Neural cell (in vitro differentiated cells): ENCODE measurements around the gene RPA3. TPM values are rescaled to one million over a fixed set of nuclear protein-coding genes. Genes with fewer than 3 reads are reported as not detected.

Source experiments
- H2AFZ ChIP-seq: fragments of 200-600, 300-800 bp; sonication (generic), shearing (Covaris generic); 2 replicates; pipeline ENCODE4 v1.6.0; 2014; ENCODE audit warnings: low read depth, mild to moderate bottlenecking, antibody characterized with exemption, low read length, moderate library complexity
- H3F3A ChIP-seq: fragments of 200-600 bp; shearing (Covaris generic); 2 replicates; pipeline ENCODE4 v1.6.1; 2016; ENCODE audit warnings: mild to moderate bottlenecking, moderate library complexity, mixed read lengths, antibody characterized with exemption, low read length; ENCODE audit not compliant: insufficient read depth, poor library complexity, severe bottlenecking
- H3K27ac ChIP-seq: fragments of 200-600, 300-800 bp; sonication (generic), shearing (Covaris generic); 2 replicates; pipeline ENCODE4 v1.5.1; 2014; ENCODE audit warnings: mild to moderate bottlenecking, low read length, moderate library complexity
- H3K27me3 ChIP-seq: fragments of 300-800, 200-600 bp; sonication (generic), shearing (Covaris generic); 2 replicates; pipeline ENCODE4 v1.6.0; 2014; ENCODE audit warnings: mild to moderate bottlenecking, low read depth, low read length, moderate library complexity; ENCODE audit not compliant: insufficient read depth
- H3K36me3 ChIP-seq: fragments of 300-800, 200-600 bp; sonication (generic), shearing (Covaris generic); 2 replicates; pipeline ENCODE4 v1.5.1; 2014; ENCODE audit warnings: mild to moderate bottlenecking, antibody characterized with exemption, low read length, moderate library complexity; ENCODE audit not compliant: insufficient read depth
- H3K4me2 ChIP-seq: fragments of 300-800, 200-600 bp; sonication (generic), shearing (Covaris generic); 2 replicates; pipeline ENCODE4 v1.6.0; 2014; ENCODE audit warnings: mild to moderate bottlenecking, low read length
- H3K4me3 ChIP-seq: fragments of 300-800, 200-600 bp; sonication (generic), shearing (Covaris generic); 2 replicates; pipeline ENCODE4 v1.5.1; 2014; ENCODE audit warnings: mild to moderate bottlenecking, low read length, moderate library complexity
- H3K79me2 ChIP-seq: fragments of 200-600 bp; shearing (Covaris generic); replicated peaks from 2 replicates; pipeline ENCODE4 v1.6.0; 2014; ENCODE audit warnings: mild to moderate bottlenecking, low read length, moderate library complexity; ENCODE audit not compliant: insufficient read depth
- H3K9ac ChIP-seq: fragments of 300-800, 200-600 bp; sonication (generic), shearing (Covaris generic); 2 replicates; pipeline ENCODE4 v1.6.1; 2016; ENCODE audit warnings: mild to moderate bottlenecking, low read length, mixed read lengths
- H3K9me2 ChIP-seq: fragments of 200-600 bp; shearing (Covaris generic); 2 replicates; pipeline ENCODE4 v1.6.1; 2016; ENCODE audit warnings: mild to moderate bottlenecking, low read length, mixed read lengths; ENCODE audit not compliant: insufficient read depth
- H3K9me3 ChIP-seq: fragments of 200-600, 300-800 bp; sonication (generic), shearing (Covaris generic); 2 replicates; pipeline ENCODE4 v1.6.1; 2016; ENCODE audit warnings: mild to moderate bottlenecking, mixed run types, low read length, moderate library complexity, mixed read lengths
- H4K20me1 ChIP-seq: fragments of 200-600 bp; shearing (Covaris generic); 2 replicates; pipeline ENCODE4 v1.6.1; 2016; ENCODE audit warnings: mild to moderate bottlenecking, mixed run types; ENCODE audit not compliant: insufficient read depth
- CTCF ChIP-seq: fragments of 450-650 bp; IDR thresholded peaks from 2 replicates; pipeline ENCODE4 v1.5.1; 2014; ENCODE audit warnings: antibody characterized with exemption, mild to moderate bottlenecking, moderate library complexity; ENCODE audit not compliant: poor library complexity, severe bottlenecking
- EP300 ChIP-seq: fragments of 450-650 bp; conservative IDR thresholded peaks from 2 replicates; pipeline ENCODE4 v1.6.1; 2014; ENCODE audit warnings: antibody characterized with exemption, mild to moderate bottlenecking, moderate library complexity; ENCODE audit not compliant: poor library complexity, severe bottlenecking
- EZH2 ChIP-seq: fragments of 200-600, 300-800 bp; shearing (Covaris generic), sonication (generic); IDR thresholded peaks from 2 replicates; pipeline ENCODE4 v1.6.1; 2014; ENCODE audit warnings: antibody characterized with exemption, low read length, borderline replicate concordance, mild to moderate bottlenecking; ENCODE audit not compliant: insufficient read depth, poor library complexity, severe bottlenecking
- MXI1 ChIP-seq: fragments of 450-650 bp; conservative IDR thresholded peaks from 2 replicates; pipeline ENCODE4 v1.6.1; 2014; ENCODE audit warnings: antibody characterized with exemption, mild to moderate bottlenecking; ENCODE audit not compliant: poor library complexity, severe bottlenecking
- POLR2AphosphoS5 ChIP-seq: IDR thresholded peaks from 2 replicates; pipeline ENCODE4 v1.6.1; 2012
- RAD21 ChIP-seq: fragments of 450-650 bp; conservative IDR thresholded peaks from 2 replicates; pipeline ENCODE4 v1.6.1; 2014; ENCODE audit warnings: antibody characterized with exemption, mild to moderate bottlenecking, moderate library complexity
- SMC3 ChIP-seq: fragments of 450-650 bp; conservative IDR thresholded peaks from 2 replicates; pipeline ENCODE4 v1.6.1; 2014; ENCODE audit warnings: antibody characterized with exemption, mild to moderate bottlenecking, moderate library complexity; ENCODE audit not compliant: poor library complexity
- TAF1 ChIP-seq: IDR thresholded peaks from 2 replicates; pipeline ENCODE4 v1.6.1; 2012; ENCODE audit warnings: low read depth
- polyA plus RNA-seq: library from polyadenylated mRNA; depleted of rRNA; stranded (reverse); fragments of >200 nt; gene quantifications from 2 replicates; pipeline ENCODE4 v1.2.3, GENCODE V29; 2014
- TF ChIP-seq, protein P1 (sequence below): IDR thresholded peaks from 2 replicates; pipeline ENCODE4 v1.6.1; 2012; ENCODE audit warnings: borderline replicate concordance

RPA3 gene
- polyA plus RNA-seq, 1 donor from 2014 or later = 50.1 TPM

- H3K27ac ChIP-seq = no peak overlapping the region
- peaks cover 6% of the 10 kb centered on the region for H3F3A ChIP-seq
- H3K79me2 ChIP-seq = no peaks in the 10 kb centered on the region
- H3K36me3 ChIP-seq = no peaks in the 10 kb centered on the region
- no peaks in the 10 kb centered on the region for H3K9me3 ChIP-seq
- H3K9me2 ChIP-seq = no peaks in the 10 kb centered on the region
- H3K4me3 ChIP-seq = no peak overlapping the region
- no peak for TF ChIP-seq EZH2
- TF ChIP-seq CTCF = no peak
- no peak for TF ChIP-seq TAF1
- TF ChIP-seq, protein P1, sequence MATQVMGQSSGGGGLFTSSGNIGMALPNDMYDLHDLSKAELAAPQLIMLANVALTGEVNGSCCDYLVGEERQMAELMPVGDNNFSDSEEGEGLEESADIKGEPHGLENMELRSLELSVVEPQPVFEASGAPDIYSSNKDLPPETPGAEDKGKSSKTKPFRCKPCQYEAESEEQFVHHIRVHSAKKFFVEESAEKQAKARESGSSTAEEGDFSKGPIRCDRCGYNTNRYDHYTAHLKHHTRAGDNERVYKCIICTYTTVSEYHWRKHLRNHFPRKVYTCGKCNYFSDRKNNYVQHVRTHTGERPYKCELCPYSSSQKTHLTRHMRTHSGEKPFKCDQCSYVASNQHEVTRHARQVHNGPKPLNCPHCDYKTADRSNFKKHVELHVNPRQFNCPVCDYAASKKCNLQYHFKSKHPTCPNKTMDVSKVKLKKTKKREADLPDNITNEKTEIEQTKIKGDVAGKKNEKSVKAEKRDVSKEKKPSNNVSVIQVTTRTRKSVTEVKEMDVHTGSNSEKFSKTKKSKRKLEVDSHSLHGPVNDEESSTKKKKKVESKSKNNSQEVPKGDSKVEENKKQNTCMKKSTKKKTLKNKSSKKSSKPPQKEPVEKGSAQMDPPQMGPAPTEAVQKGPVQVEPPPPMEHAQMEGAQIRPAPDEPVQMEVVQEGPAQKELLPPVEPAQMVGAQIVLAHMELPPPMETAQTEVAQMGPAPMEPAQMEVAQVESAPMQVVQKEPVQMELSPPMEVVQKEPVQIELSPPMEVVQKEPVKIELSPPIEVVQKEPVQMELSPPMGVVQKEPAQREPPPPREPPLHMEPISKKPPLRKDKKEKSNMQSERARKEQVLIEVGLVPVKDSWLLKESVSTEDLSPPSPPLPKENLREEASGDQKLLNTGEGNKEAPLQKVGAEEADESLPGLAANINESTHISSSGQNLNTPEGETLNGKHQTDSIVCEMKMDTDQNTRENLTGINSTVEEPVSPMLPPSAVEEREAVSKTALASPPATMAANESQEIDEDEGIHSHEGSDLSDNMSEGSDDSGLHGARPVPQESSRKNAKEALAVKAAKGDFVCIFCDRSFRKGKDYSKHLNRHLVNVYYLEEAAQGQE = no peak
- no peak for TF ChIP-seq SMC3
- no peak for TF ChIP-seq EP300
- TF ChIP-seq RAD21 = no peak
- TF ChIP-seq POLR2AphosphoS5 = no peak
- H2AFZ ChIP-seq = no peak overlapping the region
- no peaks in the 10 kb centered on the region for H3K27me3 ChIP-seq
- H4K20me1 ChIP-seq = no peaks in the 10 kb centered on the region
- no peak overlapping the region for H3K9ac ChIP-seq
- no peak overlapping the region for H3K4me2 ChIP-seq
These were observed 21.0 kb upstream of the RPA3 start for GRCh38 chr7:7739204-7740036.

- Histone ChIP-seq H4K20me1 (no peaks in the 10 kb centered on the region), H3K79me2 (no peaks in the 10 kb centered on the region), H3K27me3 (no peaks in the 10 kb centered on the region), H3K4me3 (no peak overlapping the region), H3F3A (peaks cover 6% of the 10 kb centered on the region), H3K27ac (no peak overlapping the region), H3K9me2 (no peaks in the 10 kb centered on the region), H3K9me3 (no peaks in the 10 kb centered on the region), H3K4me2 (no peak overlapping the region), H3K36me3 (no peaks in the 10 kb centered on the region), H2AFZ (no peak overlapping the region), H3K9ac (no peak overlapping the region)
- no peak for TF ChIP-seq RAD21
- no peak for TF ChIP-seq POLR2AphosphoS5
- TF ChIP-seq EZH2 = no peak
- no peak for TF ChIP-seq CTCF
- TF ChIP-seq MXI1 = no peak
- TF ChIP-seq, protein P1 = no peak
- no peak for TF ChIP-seq EP300
- TF ChIP-seq TAF1 = no peak
- TF ChIP-seq SMC3 = no peak
These were observed 20.2 kb upstream of the RPA3 start for GRCh38 chr7:7738622-7739021.
